HG03064 (cell line): ENCODE data around the gene ARHGAP22.

ENCODE experiments used
- ATAC-seq: cut with Tn5 transposase; IDR thresholded peaks from one replicate; pipeline ENCODE4 v1.9.1; 2021; ENCODE audit warnings: low read depth; ENCODE audit not compliant: unreplicated experiment

The ARHGAP22 gene

DNA sequence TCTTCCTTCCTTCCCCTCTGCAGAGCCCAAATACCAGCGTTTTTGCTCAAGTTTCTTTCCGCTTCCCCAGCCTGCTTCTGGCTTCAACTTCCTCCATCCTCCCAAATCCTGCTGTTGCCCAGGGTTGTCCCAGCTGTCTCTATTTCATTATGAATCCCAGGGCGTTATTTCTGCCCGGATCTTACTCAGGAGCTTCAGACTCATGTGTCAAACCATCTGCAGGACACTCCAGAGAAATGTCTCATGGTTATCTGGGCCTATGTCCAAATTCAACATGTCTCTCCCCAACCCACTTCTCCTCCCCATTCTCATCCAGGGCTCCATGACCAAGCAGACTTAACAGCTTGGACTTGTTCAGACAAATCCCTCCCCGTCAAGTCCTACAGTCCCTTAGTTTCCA, 15.6 kb downstream of the ARHGAP22 start:
- no peak for ATAC-seq

DNA sequence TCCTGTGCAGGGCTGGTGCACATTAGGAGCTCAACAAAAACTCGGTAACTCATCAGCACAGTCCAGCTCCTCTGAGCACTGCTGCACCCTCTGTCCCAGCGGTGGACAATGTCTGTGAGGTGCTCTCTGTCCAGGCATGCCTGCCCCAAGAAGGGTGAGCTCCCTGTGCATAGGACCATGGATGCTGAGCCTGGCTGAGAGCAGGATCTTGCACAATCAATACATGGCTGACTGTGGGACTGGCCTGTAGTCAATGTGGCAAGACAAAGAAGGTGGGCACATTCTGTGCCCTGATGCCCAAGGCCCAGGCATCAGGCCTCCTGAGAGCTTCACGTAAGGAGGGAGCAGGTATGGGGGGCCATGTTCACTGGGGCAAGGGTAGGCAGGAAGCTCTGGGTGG, 17.1 kb downstream of the ARHGAP22 start:
- no peak for ATAC-seq

DNA sequence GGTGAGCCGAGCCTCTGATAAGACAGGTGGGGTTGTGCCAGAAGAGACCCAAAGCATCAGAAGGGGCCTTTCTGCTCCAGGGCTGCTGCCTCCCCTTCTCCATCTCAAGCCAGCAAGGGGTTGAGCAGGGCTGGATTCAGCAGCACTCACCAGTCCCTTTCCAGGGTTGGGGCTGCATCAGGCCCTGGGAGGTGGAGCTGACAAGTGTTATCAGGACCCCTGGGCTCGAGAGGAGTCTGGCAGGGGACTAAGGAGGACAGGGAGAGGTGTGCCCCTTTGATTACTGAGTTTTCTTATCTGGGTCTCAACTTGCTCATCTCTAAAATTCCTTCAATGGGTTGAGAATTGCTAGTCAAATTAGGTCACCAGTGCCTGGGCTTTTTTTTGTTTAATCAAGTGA, 17.8 kb downstream of the ARHGAP22 start:
- ATAC-seq: no peak

DNA sequence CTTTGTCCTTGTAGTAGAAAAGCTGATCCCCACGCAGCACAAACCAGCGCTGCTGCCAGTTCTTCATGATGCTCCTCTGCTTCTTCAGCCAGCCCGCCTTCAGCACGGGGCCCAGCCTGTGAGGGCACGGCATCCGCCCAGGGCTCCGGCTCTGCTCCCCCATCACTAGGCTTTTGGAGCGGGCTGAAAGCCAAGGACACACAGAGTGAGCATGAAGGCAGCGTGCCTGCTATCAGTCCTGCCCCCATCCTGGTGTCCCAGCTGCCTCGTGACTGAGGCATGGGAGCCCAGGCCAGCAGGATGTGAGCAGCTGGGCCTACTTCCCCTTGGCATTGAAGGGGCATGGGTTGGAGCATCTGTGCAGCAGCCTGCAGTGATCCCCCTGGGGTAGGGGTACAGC, 21.9 kb downstream of the ARHGAP22 start:
- no peak for ATAC-seq

DNA sequence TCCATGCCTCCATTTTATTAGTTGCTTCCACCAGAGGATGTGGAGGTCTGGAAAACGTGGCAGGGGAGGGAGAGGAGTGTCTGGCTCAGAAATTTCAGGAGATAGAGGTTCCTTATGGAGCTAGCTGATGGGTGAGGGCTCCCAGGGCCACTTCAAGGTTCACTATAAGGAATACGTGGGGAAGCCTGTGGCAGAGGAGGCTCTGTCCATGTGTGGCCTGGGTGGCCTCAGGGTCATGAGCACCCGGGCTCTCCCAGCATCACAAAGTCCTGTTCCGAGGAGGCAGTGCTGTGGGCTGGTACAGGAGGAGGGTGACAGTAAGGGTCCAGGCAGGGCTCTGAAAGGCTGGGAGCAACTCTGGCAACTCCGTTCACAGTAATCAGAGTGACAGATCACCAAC, 24.6 kb downstream of the ARHGAP22 start:
- ATAC-seq: no peak

DNA sequence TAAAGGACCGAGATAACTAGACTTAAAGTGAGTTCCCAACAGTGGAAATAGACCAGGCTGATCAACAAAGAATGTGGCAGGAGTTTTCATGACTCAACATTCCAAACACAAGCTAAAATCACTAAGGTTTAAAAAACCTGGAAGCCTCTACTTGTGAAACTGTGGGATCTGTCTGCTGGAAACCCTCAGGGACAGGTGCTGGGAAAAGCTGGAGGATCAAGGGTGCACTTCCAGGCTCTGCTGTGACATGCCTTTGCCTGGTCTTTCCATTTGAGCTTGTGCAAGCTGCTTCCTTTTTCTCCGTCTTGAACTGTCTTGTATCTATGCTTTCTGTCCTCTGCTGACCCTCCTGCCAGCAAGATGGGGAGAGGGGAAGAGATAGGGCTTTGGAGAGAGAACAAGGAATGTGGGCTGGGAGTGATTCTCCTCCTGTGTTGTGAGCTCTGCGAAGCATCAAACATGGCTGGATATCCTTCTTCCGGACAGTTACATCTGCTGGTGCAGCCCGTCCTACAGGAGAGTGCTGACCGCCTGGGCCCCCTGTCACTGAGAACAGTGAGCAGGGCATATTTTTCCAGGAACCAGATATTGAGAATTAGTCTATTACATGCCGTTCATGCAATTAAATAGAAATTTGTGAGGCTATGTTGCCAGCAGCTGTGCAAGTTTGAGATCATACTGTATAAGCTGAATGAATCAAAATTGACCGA, 25.5 kb downstream of the ARHGAP22 start:
- ATAC-seq: no peak

DNA sequence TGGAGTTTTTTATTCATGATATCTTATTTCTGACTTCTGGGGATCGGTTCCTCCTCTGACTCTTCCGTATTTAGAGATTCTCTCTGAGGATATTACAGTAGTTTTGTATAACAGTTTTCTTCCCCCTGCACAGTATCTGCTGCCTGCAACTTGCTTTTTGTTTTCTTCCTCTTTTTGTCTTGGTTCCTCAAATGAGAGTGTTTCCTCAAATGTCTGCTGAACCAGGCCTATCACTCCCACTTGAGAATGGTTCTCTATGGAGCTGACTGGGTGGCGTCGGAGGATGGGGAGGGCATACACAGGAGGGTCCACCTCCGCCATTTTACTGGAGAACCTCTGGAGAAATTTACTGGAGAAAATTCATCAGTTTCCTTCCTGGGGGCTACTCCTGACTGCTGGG, 27.7 kb downstream of the ARHGAP22 start:
- ATAC-seq: no peak

DNA sequence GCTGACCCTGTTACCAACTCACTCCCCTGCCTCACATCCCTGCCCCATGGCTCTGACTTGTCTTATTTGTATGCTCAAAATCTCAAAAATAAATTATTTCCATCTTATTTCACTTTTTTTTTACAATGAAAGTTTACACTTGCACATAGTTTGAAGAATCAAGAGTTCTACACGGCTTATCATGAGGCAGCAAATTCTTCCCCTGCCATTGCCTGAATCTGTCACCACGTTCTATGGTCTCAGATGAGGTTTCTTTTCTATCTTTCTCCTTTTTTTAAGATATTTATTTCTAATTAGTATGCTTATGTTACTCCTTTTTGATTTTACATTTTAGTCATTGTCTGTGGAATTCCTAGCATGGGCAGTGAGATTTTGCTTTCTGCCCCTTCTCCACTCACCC, 28.4 kb downstream of the ARHGAP22 start:
- no peak for ATAC-seq

DNA sequence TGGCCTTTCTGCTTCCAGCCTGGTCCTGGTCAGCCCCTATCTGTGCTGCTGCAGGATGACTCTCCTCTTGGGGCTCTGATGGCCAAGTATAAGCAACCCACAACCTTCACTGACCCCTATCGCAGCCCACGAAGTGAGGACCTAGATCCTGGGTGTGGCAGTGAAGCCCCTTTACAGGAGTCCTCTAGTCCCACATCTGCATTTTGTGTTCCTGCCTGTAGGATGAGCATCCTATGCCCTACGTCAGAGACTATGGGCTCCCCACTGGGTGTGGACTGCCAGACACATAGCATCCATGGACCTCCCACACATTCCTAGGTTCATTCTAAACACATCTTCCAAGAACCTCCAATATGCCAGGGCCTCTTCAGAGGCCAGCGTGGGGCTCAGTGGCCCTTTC, 29.0 kb downstream of the ARHGAP22 start:
- no peak for ATAC-seq

DNA sequence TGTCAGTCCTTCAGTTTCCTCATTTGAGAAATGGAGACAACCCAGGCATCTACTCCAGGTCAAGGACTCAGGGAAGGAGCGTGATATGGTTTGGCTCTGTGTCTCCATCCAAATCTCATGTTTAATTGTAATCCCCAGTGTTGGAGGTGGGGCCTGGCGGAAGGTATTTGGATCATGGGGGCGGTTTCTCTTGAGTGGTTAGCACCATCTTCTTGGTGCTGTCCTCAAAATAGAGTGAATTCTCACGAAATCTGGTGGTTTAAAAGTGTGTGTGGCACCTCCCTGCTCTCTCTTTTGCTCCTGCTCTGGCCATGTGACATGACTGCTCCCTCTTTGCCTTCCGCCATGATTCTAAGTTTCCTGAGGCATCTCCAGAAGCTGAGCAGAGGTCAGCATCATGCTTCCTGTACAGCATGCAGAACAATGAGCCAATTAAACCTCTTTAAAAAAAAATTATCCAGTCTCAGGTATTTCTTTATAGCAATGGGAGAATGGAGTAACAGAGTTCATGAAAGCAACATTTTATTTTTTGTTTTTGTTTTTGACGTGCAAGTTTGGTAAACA, 30.0 kb downstream of the ARHGAP22 start:
- no peak for ATAC-seq

DNA sequence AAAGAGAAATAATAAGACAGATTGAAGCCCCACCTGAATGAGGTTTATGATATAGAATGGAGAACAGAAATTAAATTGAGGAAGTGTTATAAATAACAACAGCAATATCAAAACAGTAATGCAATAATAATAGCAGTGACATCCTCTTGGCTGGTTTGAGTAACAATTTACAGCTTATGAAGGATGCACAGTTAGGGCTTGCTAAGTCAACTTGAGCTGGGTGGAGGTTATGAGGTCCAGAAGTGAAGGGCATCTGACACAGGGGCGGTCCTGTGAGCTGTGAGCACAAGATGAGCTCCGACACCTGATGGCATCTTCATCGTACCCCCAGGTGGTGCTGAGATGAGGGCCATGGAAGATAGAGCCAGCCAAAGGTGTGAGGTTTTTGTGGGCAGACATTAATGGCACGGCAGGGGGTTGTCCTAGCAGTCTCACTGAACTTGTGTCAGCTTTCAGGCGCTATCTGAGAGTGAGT, 30.5 kb downstream of the ARHGAP22 start:
- ATAC-seq: no peak

DNA sequence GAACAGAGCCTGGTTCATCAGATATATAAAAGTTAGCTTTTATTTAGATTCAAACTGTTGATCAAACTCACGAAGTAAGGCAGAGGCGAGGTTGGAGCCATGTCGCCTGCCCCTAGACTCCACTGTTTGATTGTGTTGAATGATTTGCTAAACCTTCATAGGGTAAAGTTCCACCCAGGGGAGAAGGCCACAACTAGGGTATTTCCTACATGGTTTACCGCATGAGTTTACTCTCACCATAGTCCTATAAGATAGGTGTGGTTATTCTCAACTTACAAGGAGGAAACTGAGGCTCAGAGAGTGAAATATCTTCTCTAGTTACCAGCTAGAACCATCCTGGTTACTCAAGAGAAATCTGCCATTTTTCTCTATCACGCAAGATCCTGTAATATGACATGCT, 31.8 kb downstream of the ARHGAP22 start:
- ATAC-seq: no peak

DNA sequence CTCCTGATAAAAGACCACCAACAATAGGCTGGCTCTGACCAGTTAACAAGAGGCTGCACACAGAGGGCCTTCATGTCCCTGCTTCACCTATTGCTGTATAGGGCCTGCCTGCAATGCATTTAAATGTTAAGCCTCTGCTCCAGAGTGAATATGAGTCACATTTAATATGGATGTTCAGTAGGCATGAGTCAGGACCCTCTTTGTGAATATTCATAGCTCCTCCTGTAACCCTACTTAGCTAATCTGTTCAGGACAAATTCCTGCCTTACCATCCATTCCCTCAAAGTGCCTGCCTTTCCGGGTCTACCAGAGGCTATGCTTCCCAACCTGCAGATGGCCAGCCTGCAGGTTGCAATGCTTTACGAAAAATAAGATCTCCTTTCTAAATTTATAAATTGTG, 32.5 kb downstream of the ARHGAP22 start:
- ATAC-seq: no peak

DNA sequence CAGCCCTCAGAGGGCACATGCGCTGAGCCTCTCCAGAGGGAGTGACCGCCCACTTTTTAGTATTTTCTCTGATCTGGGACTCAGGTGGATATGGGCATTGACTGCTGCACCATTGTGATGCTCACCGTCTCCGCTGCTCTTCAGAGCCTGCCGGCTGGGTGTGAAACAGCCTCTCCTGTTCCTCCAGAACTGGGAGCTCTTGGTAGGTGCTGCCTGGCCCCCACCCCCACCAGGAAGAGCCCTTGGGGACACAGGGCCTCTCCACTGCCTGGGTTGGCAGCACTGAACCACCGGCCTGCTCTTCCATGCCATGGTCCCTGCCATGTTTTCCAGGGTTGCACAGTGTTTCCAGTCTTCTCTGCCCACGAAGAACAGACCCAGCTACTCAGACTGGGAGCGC, 36.3 kb downstream of the ARHGAP22 start:
- no peak for ATAC-seq

DNA sequence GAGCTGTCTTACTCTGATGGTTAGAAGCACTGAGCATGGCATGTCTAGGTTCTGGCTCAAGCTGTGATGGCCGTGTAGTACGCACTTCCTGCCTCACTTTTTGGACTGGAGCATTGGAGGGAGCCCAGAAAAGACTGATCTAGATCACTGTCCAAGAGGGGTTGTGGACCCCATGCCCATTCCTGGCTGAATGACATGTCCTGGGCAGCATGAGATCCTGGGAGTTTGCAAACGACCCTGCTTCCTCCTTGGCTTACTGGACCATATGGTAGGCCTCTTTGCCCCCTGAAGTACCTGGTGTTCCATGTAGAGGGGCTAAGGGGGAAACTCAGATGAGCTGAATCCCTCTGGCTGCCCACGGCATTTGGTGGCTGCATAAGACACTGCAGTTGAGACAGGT, 36.7 kb downstream of the ARHGAP22 start:
- ATAC-seq: no peak

DNA sequence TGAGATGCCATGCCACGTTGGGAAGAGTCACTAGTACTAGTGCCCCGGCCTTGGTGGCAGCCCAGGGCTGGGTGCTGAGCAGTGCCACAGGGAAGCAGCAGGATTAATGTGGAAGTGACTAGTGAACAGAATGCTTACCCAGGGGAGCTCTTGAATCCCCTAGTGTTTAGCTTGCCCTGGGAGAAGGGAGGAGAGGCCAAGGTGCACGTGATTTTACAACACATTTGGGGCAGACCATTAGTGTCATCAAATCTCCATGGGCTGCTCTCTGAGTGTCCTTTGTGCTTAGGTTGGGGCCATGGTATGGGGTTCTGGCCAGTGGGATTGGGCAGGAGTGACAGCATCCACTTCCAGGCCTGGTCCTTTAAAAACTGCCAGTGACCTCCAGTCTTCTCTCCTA, 37.5 kb downstream of the ARHGAP22 start:
- no peak for ATAC-seq

DNA sequence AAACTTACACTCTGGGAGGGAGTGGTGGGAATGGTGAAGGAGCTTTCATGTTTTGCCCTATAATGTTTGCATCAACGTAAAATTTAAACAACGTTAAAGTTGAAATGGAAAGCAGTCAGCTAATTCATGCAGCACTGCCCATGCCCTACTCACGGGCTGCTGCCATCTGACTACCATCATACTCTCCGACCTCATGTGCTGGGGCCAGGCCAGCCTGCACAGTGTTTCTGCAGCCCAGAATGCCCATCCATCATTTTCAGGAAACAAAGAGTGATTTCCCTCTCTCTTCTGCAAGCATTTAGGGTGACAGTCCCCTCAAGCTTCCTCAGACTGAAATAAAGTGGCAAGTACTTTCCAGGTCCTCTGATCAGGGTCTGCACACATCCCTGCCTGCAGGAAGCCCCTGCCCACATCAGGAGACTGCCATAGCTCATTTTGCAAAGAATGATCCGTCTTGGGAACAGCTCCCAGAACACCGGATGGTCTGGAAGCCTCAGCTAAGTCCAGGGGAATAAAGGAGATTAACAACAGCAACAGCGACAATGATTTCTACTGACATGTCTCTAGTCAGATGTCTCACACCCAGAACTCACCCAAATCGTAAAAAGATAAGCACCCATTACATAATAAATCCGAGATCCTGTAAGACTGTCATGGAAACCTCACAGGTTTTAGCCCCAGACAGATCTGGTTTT, 40.3 kb downstream of the ARHGAP22 start:
- no peak for ATAC-seq

DNA sequence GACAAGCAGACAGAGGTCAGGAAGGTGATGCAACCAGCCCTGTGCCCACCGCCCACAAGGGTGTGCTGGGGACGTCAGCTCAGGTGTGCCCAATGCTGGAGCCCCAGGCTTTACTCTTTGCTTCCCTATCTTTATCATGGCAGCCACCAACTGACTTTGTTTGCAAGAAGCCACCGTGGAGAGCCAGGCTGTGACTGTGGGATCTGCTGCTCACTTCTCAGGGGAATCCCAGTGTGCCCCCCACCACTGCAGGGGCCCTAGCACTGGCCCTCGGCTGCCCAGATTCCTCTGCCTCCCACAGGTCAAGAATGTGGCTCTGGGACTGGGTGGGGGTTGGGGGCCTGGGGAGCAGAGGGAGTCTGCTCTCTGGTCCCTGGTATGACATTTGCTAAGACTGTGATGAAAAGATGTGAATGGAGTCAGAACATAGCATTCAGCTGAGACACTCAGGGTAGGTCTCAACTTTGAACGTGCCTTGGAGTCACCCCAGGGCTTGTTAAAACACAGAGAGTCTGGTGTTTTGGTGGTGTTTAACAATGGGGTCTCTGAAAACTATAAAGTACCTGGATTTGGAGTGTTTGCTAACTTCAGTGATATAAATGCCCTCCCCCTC, 47.3 kb downstream of the ARHGAP22 start:
- ATAC-seq: no peak

DNA sequence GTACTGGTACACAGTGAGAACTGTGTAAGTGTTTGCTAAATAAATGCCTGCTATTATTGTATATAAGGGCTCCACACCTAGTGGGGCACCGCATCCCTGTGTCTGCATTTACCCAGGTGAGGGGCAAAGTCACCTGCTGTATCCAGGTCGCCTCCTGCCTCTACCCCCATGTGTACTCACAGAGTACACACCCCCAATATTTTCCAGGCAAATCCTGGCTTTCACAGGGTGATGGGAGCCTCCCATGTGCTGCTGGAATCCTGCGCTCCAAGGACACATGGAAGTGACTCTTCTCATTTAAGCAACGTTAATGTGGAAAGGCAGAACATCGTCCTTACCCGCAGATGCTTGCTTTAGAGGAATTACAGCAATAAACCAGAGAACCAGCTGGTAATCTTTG, 48.2 kb downstream of the ARHGAP22 start:
- ATAC-seq: no peak

DNA sequence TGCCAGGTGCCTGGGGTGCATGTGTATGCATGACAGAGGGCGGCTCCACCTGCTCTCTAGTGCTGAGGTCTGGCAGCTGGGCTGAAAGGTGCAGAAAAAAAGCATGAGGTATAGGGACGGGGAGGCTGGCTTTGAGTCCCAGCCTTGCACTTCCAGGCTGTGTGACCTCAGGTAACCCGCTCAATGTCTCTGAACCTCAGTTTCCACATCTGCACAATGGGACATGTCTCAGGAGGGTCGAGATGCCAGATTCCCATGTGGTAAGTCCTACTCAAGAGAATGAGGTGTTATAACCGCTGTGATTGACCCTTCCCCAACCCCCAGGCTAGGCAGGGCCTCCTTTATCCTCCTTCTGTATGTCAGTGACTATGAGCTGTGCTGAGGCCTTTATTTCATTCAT, 48.8 kb downstream of the ARHGAP22 start:
- ATAC-seq: no peak

DNA sequence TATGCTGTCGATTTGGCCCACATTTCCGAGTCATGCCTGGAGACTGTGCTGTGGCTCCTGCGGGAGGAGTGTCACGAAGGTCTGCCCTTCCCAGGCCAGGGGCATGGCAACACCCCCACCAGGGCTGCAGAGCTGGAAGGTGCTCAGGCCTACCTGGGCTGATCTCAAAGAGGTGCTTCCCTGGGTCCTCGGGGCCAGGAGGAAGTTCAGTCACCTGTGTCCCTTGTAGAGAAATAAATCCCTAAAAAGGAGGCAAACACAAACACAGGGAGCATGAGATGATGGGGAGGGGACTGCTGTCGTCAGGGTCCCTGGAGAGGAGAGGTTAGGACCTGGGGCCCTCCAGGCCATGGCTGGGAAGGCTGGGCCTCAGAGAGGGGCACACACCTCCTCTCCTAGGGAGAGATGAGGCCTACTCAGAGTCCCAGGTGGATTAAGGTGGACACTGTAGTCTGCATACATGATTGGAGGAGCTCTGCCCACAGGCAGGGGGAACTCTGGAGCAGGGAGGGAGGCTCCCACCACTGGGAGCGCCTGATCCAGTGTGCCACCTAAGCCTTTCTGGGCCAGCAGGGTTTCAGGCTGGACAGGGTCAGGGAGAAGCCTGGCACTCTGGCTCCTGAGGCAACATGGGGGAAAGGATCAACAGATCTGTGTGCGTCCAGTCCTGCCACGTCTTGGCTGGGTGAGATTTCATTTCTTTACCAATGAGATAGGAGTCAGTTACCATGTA, 49.4 kb downstream of the ARHGAP22 start:
- ATAC-seq: no peak
